HUES6 (cell line): Measurements from ENCODE around the gene SOAT1.
"Not testable (repeated sequence)": the region's sequence is repeated elsewhere in the genome, so short reads cannot be mapped to it uniquely, and the experiment has no call there.

ENCODE experiments used
- H3K27ac ChIP-seq: 2 replicates; pipeline ENCODE4 v1.7.0; 2013; ENCODE audit warnings: low read depth, mild to moderate bottlenecking, low read length, inconsistent platforms
- H3K27me3 ChIP-seq: 2 replicates; pipeline ENCODE4 v1.6.1; 2013; ENCODE audit warnings: low read length; ENCODE audit not compliant: control insufficient read depth, insufficient read depth
- H3K36me3 ChIP-seq: 2 replicates; pipeline ENCODE4 v1.6.1; 2013; ENCODE audit warnings: low read length; ENCODE audit not compliant: control insufficient read depth, insufficient read depth
- H3K4me1 ChIP-seq: 2 replicates; pipeline ENCODE4 v1.6.1; 2013; ENCODE audit warnings: low read length; ENCODE audit not compliant: control insufficient read depth, insufficient read depth
- H3K4me3 ChIP-seq: 2 replicates; pipeline ENCODE4 v1.5.1; 2013; ENCODE audit warnings: low read depth, low read length
- H3K9ac ChIP-seq: one replicate; pipeline ENCODE4 v1.6.1; 2013; ENCODE audit warnings: mild to moderate bottlenecking, low read length
- H3K9me3 ChIP-seq: 2 replicates; pipeline ENCODE4 v1.6.1; 2013; ENCODE audit warnings: low read depth, low read length; ENCODE audit not compliant: control insufficient read depth, insufficient read depth

SOAT1 gene

GRCh38 chr1:179393721-179394120 lies 100.1 kb downstream of the SOAT1 start:
- no peaks in the 10 kb centered on the region for H3K27me3 ChIP-seq
- H3K36me3 ChIP-seq = no peaks in the 10 kb centered on the region
- no peaks in the 10 kb centered on the region for H3K4me1 ChIP-seq
- H3K9ac ChIP-seq = no peak overlapping the region
- no peak overlapping the region for H3K27ac ChIP-seq
- no peaks in the 10 kb centered on the region for H3K9me3 ChIP-seq
- H3K4me3 ChIP-seq = no peak overlapping the region

GRCh38 chr1:179399399-179399798 lies 105.8 kb downstream of the SOAT1 start:
- not testable (repeated sequence) for H3K4me3 ChIP-seq, H3K36me3 ChIP-seq, H3K9me3 ChIP-seq, H3K27ac ChIP-seq, H3K4me1 ChIP-seq, H3K27me3 ChIP-seq, H3K9ac ChIP-seq
